ENCODE data around the gene ZMYND8. TPM values are rescaled to one million over a fixed set of nuclear protein-coding genes. Genes with fewer than 3 reads are reported as not detected.
A peak's percentile ranks its signal among the peaks of the same experiment; 100 is the strongest.
"Not testable (repeated sequence)": the region's sequence is repeated elsewhere in the genome, so short reads cannot be mapped to it uniquely, and the experiment has no call there.

The ZMYND8 gene
- total RNA-seq, 1 donor from 2014 or later = 57.6 TPM

DNA sequence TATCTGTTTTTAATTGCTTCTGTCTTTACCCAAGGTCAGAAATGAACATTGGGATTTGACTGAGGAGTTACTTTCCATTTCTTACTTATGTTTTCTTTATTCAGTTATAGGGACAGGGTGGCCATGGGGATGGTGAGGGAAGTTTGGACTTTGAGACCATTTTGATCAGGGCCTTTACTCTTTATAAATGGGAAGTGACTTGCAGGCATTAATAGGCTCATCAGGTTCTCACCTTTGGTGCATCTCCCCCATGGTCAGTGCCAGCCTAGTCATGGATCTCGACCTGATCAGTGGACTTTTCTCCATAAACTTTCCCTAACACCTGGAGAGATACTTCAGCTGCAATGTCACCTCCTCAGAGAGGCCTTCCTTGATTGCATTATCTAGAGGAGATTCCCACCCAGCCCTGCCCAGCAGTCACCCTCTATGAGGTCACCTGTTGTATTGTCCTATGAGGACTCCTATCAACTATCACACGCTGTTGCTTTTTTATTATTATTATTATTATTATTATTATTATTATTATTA, 16.8 kb upstream of the ZMYND8 start:
- intact Hi-C loops (cut with DNase I) = no loop called here
- H3K4me3 ChIP-seq = no peak overlapping the region
- H3K27ac ChIP-seq = no peak overlapping the region
- ATAC-seq (no peak), DNase-seq (no peak)
- no peaks in the 10 kb centered on the region for H3K4me1 ChIP-seq
- H3K27me3 ChIP-seq (ENCODE audit: low read depth) = no peaks in the 10 kb centered on the region
- no peaks in the 10 kb centered on the region for H3K9me3 ChIP-seq
- no peaks in the 10 kb centered on the region for H3K36me3 ChIP-seq
- TF ChIP-seq CTCF (IDR thresholded peaks at IDR 0.05) = no peak

DNA sequence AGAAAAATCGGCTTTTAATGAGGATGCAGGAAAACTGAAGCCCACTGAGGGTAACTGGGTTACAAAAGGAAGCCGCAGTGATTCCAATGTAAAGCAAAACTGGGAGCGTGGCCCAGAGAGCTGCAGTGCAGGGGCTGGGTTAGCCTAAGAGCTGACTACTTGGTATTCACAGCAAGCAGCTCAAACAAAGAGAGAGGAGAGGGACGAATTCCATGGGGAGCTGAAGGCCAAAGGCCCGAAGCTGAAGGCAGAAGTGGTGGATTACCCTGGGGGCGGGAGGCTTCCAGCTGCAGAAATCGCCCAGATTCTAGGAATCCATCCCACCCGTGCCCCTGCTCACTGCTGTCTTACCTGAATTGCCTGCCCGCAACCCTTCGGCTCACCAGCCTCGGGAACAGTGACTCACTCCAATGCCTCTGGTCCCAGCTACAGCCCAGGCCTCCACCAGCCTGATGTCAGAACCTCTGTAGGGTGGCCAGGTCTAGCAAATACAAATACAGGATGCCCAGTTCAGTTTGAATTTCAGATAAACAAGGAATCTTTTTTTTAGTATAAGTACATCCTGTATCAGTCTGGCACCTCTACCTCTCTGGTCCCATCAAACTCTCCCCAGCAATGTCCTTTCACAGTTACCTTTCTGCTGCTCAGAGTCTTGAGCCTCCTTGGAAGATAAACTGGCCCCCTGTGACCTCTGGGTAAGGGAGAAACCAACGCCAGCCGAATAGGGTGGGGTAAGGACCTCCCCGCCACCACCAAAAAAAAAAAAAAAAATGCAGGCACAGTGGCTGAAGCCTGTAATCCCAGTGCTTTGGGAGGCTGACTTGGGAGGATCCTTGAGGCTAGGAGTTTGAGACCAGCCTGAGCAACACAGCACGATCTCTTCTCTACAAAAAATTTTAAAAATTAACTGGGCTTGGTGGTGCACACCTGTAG, 14.6 kb upstream of the ZMYND8 start:
- Histone ChIP-seq H3K4me1 (no peaks in the 10 kb centered on the region), H3K27me3 (ENCODE audit: low read depth) (no peaks in the 10 kb centered on the region), H3K36me3 (no peaks in the 10 kb centered on the region), H3K4me3 (no peak overlapping the region), H3K27ac (no peak overlapping the region), H3K9me3 (no peaks in the 10 kb centered on the region)
- ATAC-seq (no peak), DNase-seq (peak; percentile 29)
- TF ChIP-seq CTCF (IDR thresholded peaks at IDR 0.05) = no peak
- intact Hi-C loops (cut with DNase I) = no loop called here

GRCh38 chr20:47370214-47370613, 13.7 kb upstream of the ZMYND8 start:
- H3K27me3 ChIP-seq (ENCODE audit: low read depth) = no peaks in the 10 kb centered on the region
- intact Hi-C loops (cut with DNase I) = no loop called here
- peak; percentile 6 for DNase-seq
- H3K9me3 ChIP-seq = no peaks in the 10 kb centered on the region
- H3K4me1 ChIP-seq = no peaks in the 10 kb centered on the region
- H3K27ac ChIP-seq = no peak overlapping the region
- H3K4me3 ChIP-seq = no peak overlapping the region
- H3K36me3 ChIP-seq = no peaks in the 10 kb centered on the region
- ATAC-seq = no peak
- TF ChIP-seq CTCF (IDR thresholded peaks at IDR 0.05) = no peak

DNA sequence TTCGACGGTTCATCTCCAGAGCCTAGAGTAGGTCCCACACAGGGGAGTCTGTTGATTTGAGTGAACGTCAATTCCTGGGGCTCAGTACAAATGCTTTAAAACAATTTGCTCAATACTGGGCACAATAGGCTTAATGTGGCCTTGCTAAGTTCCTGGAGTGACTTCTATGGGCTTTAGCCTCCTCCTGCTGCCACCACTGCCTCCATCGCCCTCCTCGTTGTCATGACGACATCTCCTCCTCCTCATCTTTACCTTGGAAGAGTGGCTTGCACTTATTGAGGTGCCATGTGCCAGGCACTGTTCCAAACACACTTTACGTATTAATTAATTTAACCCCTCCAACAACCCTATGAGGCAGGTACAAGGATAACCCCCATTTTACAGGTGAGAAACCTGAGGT, 11.8 kb upstream of the ZMYND8 start:
- TF ChIP-seq CTCF (IDR thresholded peaks at IDR 0.05) = no peak
- H3K36me3 ChIP-seq = no peaks in the 10 kb centered on the region
- no peaks in the 10 kb centered on the region for H3K27me3 ChIP-seq (ENCODE audit: low read depth)
- H3K4me1 ChIP-seq = no peaks in the 10 kb centered on the region
- DNase-seq (no peak), ATAC-seq (no peak)
- H3K27ac ChIP-seq = no peak overlapping the region
- intact Hi-C loops (cut with DNase I) = no loop called here
- H3K4me3 ChIP-seq = no peak overlapping the region
- H3K9me3 ChIP-seq = no peaks in the 10 kb centered on the region

DNA sequence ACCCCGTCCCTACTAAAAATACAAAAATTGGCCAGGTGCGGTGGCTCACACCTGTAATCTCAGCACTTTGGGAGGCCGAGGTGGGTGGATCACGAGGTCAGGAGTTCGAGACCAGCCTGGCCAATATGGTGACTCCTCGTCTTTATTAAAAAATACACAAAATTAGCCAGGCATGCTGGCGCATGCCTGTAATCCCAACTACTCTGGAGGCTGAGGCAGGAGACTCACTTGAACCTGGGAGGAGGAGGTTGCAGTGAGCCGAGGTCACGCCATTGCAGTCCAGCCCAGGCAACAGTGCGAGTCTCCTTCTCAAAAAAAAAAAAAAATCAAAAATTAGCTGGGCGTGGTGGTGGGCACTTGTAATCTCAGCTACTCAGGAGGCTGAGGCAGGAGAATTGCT, 9.8 kb upstream of the ZMYND8 start:
- H3K9me3 ChIP-seq; DNase-seq; H3K27me3 ChIP-seq (ENCODE audit: low read depth); ATAC-seq; H3K27ac ChIP-seq; H3K4me3 ChIP-seq; H3K36me3 ChIP-seq; intact Hi-C loops (cut with DNase I): not testable (repeated sequence)
- peaks cover 17% of the 10 kb centered on the region for H3K4me1 ChIP-seq
